HFF-Myc (cell line): ENCODE results near the gene SMIM41.
A peak's percentile ranks its signal among the peaks of the same experiment; 100 is the strongest.
"Not testable (repeated sequence)": the region's sequence is repeated elsewhere in the genome, so short reads cannot be mapped to it uniquely, and the experiment has no call there.

Source experiments
- DNase-seq: peaks from one replicate; pipeline ENCODE4 v3.0.0-alpha.2; 2011; ENCODE audit warnings: low read depth; ENCODE audit errors: extremely low read depth
- H3K4me3 ChIP-seq: replicated peaks from 2 replicates; pipeline ENCODE4 v1.5.1; 2011; ENCODE audit warnings: low read depth, mild to moderate bottlenecking, control low read depth, low read length
- CTCF ChIP-seq: IDR thresholded peaks from 2 replicates; pipeline ENCODE4 v1.5.1; 2012; ENCODE audit warnings: mild to moderate bottlenecking, low read depth, low read length, control low read depth; ENCODE audit errors: missing control alignments

Gene SMIM41

GRCh38 chr12:52093346-52093745 is 13.8 kb downstream of the SMIM41 start:
- H3K4me3 ChIP-seq, result no peak overlapping the region

GRCh38 chr12:52096332-52097044 is 17.0 kb downstream of the SMIM41 start:
- H3K4me3 ChIP-seq, result no peak overlapping the region
- TF ChIP-seq CTCF, result no peak
- no peak for DNase-seq

More at GRCh38 chr12:52093346-52093745, 13.8 kb downstream of the SMIM41 start:
- TF ChIP-seq CTCF, result no peak
- DNase-seq, result no peak

- H3K4me3 ChIP-seq, result no peak overlapping the region
- no peak for TF ChIP-seq CTCF
- no peak for DNase-seq
These were observed 17.7 kb downstream of the SMIM41 start for GRCh38 chr12:52097045-52097666.

GRCh38 chr12:52104431-52105089 is 25.1 kb downstream of the SMIM41 start:
- DNase-seq, H3K4me3 ChIP-seq: not testable (repeated sequence)

- DNase-seq, H3K4me3 ChIP-seq: not testable (repeated sequence)
These were observed 37.0 kb downstream of the SMIM41 start for GRCh38 chr12:52116222-52117125.

- not testable (repeated sequence) for DNase-seq, H3K4me3 ChIP-seq
These were observed 38.4 kb downstream of the SMIM41 start for GRCh38 chr12:52117806-52118475.

GRCh38 chr12:52119398-52120254 is 40.1 kb downstream of the SMIM41 start:
- DNase-seq, result no peak

More at GRCh38 chr12:52119398-52120254, 40.1 kb downstream of the SMIM41 start:
- H3K4me3 ChIP-seq, result no peak overlapping the region
- peak; percentile 66 for TF ChIP-seq CTCF
